GM21717 (cell line): ENCODE results near the gene FRMD5.
A peak's percentile ranks its signal among the peaks of the same experiment; 100 is the strongest.
"Not testable (repeated sequence)": the region's sequence is repeated elsewhere in the genome, so short reads cannot be mapped to it uniquely, and the experiment has no call there.

Experiments used
- ATAC-seq: cut with Tn5 transposase; IDR thresholded peaks from one replicate; pipeline ENCODE4 v1.9.1; 2021; ENCODE audit warnings: mild to moderate bottlenecking, moderate library complexity; ENCODE audit not compliant: unreplicated experiment

The FRMD5 gene

GRCh38 chr15:44195151-44195740 lies at the start of gene FRMD5:
Gene FRMD5, minus strand, starts transcription at chr15:44195271.
- peak; percentile 93 for ATAC-seq

- ATAC-seq, result no peak
Observed at GRCh38 chr15:44243829-44244228, 48.8 kb upstream of the FRMD5 start.

GRCh38 chr15:44243141-44243540 lies 48.1 kb upstream of the FRMD5 start:
- no peak for ATAC-seq

DNA sequence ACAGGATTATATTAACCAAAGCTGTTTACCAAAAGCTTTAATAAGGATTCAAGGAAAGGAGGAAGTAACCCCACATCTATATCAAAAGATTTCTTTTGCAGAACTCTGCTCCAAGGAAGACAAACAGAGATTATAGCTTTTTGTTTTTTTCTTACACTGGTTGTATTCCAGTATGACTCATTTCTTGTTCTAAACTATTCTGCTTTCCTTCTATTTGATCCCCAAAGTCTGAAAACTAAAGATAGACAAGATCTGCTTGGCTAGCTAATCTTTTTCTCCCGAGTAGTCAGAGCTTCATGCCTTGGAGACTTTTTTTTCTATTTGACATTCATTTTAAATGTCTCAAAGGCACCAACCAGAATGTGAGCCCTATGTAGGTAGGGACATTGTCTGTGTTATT lies 36.8 kb upstream of the FRMD5 start:
- ATAC-seq, result no peak

DNA sequence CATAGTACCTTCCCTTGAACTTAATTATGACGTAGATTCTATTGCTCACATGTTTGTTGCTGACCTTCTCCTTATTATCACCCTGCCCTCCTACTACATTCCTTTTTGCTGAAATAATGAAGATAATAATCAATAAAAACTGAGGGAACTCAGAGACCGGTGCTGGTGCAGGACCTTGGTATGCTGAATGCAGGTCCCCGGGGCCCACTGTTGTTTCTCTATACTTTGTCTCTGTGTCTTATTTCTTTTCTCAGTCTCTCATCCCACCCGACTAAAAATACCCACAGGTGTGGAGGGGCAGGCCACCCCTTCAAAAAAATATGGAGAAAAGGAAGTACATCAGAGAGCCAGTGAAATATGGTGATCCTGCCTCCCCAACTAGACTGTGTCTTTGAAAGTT lies 34.2 kb upstream of the FRMD5 start:
- ATAC-seq, result not testable (repeated sequence)

- ATAC-seq, result no peak
Observed at GRCh38 chr15:44227584-44227983, 32.5 kb upstream of the FRMD5 start.

DNA sequence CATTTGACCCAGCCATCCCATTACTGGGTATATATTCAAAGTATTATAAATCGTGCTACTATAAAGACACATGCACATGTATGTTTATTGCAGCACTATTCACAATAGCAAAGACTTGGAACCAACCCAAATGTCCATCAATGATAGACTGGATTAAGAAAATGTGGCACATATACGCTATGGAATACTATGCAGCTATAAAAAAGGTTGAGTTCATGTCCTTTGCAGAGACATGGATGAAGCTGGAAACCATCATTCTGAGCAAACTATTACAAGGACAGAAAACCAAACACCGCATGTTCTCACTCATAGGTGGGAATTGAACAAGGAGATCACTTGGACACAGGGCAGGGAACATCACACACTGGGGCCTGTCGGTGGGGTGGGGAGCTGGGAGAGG lies 31.9 kb upstream of the FRMD5 start:
- not testable (repeated sequence) for ATAC-seq

GRCh38 chr15:44222478-44222877 lies 27.4 kb upstream of the FRMD5 start:
- no peak for ATAC-seq

- no peak for ATAC-seq
Observed at GRCh38 chr15:44219073-44219472, 24.0 kb upstream of the FRMD5 start.

GRCh38 chr15:44216958-44217357 lies 21.9 kb upstream of the FRMD5 start:
- ATAC-seq, result no peak

GRCh38 chr15:44215594-44215993 lies 20.5 kb upstream of the FRMD5 start:
- no peak for ATAC-seq

- no peak for ATAC-seq
Observed at GRCh38 chr15:44208956-44209355, 13.9 kb upstream of the FRMD5 start.

- ATAC-seq, result no peak
Observed at GRCh38 chr15:44207643-44208042, 12.6 kb upstream of the FRMD5 start.

GRCh38 chr15:44199393-44199792 lies 4.3 kb upstream of the FRMD5 start:
- no peak for ATAC-seq

GRCh38 chr15:44194323-44195150 lies 534 bp downstream of the FRMD5 start:
- ATAC-seq, result peak; percentile 7

DNA sequence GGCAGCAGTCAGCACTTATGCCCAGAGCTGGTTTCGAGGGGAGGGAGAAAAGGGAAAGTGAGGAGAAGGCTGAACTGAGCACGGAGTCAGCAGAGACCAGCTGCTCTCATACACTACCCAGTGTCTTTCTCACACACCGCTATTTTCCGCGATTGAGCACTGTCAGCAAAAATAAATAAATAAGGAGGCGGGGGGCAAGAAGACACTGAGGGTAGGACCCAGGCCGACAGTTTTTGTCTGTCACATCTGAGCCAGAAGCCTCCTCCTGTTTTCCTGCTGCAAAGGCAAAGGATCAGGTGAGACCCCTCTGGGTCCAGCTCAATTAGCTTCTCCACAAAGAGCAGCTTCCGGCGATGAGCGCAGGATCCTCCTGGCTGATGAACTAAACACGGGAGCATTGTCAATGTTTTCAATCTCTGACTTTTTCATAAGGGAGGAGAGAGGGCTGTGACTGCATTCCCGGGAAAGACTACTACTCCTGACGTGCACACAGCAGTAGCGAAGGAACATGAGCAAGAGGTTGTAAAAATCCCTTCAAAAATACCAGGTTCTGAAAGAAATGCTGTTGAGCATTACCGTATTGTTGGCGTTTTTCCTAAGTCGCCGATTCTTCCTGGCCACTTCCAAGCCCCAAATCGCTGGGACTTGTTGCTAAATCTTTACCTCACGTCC lies 1.3 kb downstream of the FRMD5 start:
- no peak for ATAC-seq

DNA sequence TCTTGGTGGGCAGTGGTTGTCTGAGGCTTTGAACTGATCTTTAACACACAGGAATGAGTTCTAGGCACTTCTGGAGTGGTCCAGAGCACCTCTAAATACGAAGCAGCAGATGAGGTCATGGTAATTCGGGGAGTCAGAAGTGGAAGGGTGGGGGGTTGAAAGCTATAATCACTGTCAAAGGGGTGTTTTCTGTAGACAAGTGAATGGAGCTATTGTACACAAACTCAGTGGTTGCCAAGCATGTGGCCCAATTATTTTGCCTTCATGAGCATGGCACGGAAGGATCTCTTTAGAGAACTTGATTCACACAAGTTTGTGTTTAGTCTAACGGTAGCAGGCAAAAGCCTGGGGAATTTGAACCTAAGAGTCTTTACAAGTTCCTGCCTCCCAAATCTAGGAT lies 6.3 kb downstream of the FRMD5 start:
- ATAC-seq, result no peak

DNA sequence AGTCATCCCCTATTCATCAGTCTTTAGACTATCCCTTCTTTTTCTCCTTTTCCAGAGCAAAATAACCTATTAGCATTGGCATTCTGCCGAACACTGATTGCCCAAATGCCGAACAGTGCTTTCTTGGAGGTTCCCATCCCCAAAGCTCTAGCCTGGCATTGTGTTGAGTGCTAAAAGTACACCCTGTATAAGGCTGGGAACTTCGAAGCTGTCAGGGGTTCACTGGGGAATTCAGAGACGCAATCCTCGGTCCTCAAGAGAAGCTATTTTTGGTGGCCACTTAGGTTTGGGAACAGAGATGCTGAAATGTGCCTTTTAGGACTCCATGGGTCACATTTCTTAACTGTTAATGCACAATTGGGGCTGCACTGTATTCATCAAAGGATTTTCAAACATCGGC lies 8.4 kb downstream of the FRMD5 start:
- ATAC-seq, result no peak

DNA sequence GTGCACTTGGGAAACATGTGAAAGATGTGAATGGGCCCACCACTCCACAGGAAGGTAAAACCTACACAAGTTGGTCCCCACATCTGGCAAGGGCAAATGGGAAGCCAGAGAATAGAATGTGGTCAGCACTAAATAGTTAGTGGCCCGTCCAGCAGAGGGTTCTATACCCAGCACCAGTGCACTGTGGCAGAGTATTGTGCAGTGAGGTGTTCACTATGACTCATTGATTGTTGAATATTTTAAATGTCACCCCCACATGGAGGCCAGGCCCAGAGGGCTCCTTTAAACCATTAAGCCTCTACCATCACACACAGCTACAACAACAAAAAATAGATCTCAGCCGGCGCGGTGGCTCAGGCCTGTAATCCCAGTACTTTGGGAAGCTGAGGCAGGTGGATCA lies 11.7 kb downstream of the FRMD5 start:
- ATAC-seq, result no peak

- no peak for ATAC-seq
Observed at GRCh38 chr15:44181410-44181809, 13.7 kb downstream of the FRMD5 start.

DNA sequence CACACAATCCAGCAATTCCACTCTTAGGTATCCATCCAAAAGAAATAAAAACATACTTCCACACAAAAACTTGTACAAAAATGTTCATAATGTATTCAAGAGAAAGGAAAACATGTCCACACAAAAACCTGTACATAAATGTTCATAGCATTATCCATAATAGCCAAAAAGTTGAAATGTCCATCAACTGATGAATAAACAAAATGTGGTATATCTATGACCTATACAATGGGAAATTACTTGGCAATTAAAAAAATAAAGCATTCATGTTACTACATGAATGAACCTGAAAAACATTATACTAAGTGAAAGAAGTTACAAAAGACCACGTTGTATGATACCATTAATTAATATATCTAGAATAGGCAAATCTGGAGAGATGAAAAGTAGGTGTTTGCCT lies 17.9 kb downstream of the FRMD5 start:
- no peak for ATAC-seq

GRCh38 chr15:44173813-44174212 lies 21.3 kb downstream of the FRMD5 start:
- ATAC-seq, result no peak
